H1 (cell line): Measurements from ENCODE around the gene GRIK4. TPM values are rescaled to one million over a fixed set of nuclear protein-coding genes. Genes with fewer than 3 reads are reported as not detected.

Experiments used
- CTCF ChIA-PET: fragments of 300-600 bp; sonication (Branson Sonifier 250); formaldehyde crosslinking; loops from one replicate; lab custom pipeline; 2021; ENCODE audit not compliant: partially characterized antibody; lab: Charles Lee
- POLR2A ChIA-PET: fragments of 300-600 bp; sonication (Branson Sonifier 250); formaldehyde crosslinking; loops from one replicate; lab custom pipeline; 2021; ENCODE audit warnings: inconsistent platforms; ENCODE audit not compliant: partially characterized antibody; lab: Charles Lee
- DNase-seq, 2 experiments: peaks; one replicate each; pipeline versions ENCODE4 v3.0.0 to v3.0.0-alpha.2; 2010 to 2022; ENCODE audit warnings: low spot score in 2 of 2, low read depth in 1 of 2, mixed read lengths in 1 of 2
- FAIRE-seq: peaks from 2 replicates; lab custom pipeline; 2011; peaks lifted over from hg19 to GRCh38; lab: Jason Lieb, UNC
- H2AFZ ChIP-seq: 2 replicates; pipeline ENCODE4 v1.8.1; 2012; ENCODE audit warnings: low read length, inconsistent platforms
- H2AK5ac ChIP-seq: 2 replicates; pipeline ENCODE4 v1.6.1; 2013; ENCODE audit warnings: low read depth, low read length
- H2BK120ac ChIP-seq: replicated peaks from 2 replicates; pipeline ENCODE3; 2013; ENCODE audit warnings: low read depth, low read length, inconsistent platforms
- H2BK12ac ChIP-seq: 2 replicates; pipeline ENCODE4 v1.6.1; 2013; ENCODE audit warnings: low read depth, low read length
- H2BK15ac ChIP-seq: 2 replicates; pipeline ENCODE4 v1.6.1; 2013; ENCODE audit warnings: low read length
- H2BK20ac ChIP-seq: 2 replicates; pipeline ENCODE4 v1.6.1; 2013; ENCODE audit warnings: low read length
- H2BK5ac ChIP-seq: 2 replicates; pipeline ENCODE4 v1.6.1; 2013; ENCODE audit warnings: low read depth, low read length
- H3K14ac ChIP-seq: 2 replicates; pipeline ENCODE4 v1.6.1; 2013; ENCODE audit warnings: inconsistent platforms; ENCODE audit not compliant: insufficient read length
- H3K18ac ChIP-seq: 2 replicates; pipeline ENCODE4 v1.6.1; 2013; ENCODE audit warnings: low read length; ENCODE audit errors: extremely low read depth
- H3K23ac ChIP-seq: 2 replicates; pipeline ENCODE4 v1.6.1; 2013; ENCODE audit warnings: inconsistent platforms; ENCODE audit not compliant: insufficient read length
- H3K23me2 ChIP-seq: 2 replicates; pipeline ENCODE4 v1.6.1; 2013; ENCODE audit warnings: low read depth, low read length
- H3K27ac ChIP-seq: 2 replicates; pipeline ENCODE4 v1.6.1; 2011; ENCODE audit warnings: low read depth, low read length, inconsistent platforms
- H3K27me3 ChIP-seq, 4 experiments: replicated peaks in 1 of 4; 1 replicate in 1 of 4; 2 replicates in 3 of 4; pipeline versions ENCODE4 v1.6.1 to v1.8.1; 2011 to 2013; ENCODE audit warnings: low read length in 3 of 4, mild to moderate bottlenecking in 3 of 4, inconsistent platforms in 2 of 4, mixed read lengths in 2 of 4, moderate library complexity in 1 of 4; ENCODE audit not compliant: control insufficient read depth in 3 of 4, insufficient read depth in 3 of 4; ENCODE audit errors: extremely low read depth in 1 of 4
- H3K36me3 ChIP-seq, 4 experiments: 2 replicates each; pipeline versions ENCODE4 v1.6.1 to v1.8.1; 2011 to 2013; ENCODE audit warnings: mild to moderate bottlenecking in 4 of 4, low read length in 3 of 4, moderate library complexity in 2 of 4, control low read depth in 1 of 4, inconsistent platforms in 1 of 4; ENCODE audit not compliant: insufficient read depth in 4 of 4, control insufficient read depth in 2 of 4
- H3K4ac ChIP-seq: replicated peaks from 2 replicates; pipeline ENCODE3; 2013; ENCODE audit warnings: low read length, low read depth, mixed read lengths, inconsistent platforms; ENCODE audit not compliant: insufficient read length
- H3K4me1 ChIP-seq, 4 experiments: replicated peaks in 1 of 4; 1 replicate in 1 of 4; 2 replicates in 3 of 4; pipeline versions ENCODE4 v1.6.1 to v1.8.1; 2011 to 2013; ENCODE audit warnings: low read length in 3 of 4, inconsistent platforms in 2 of 4, mixed read lengths in 1 of 4; ENCODE audit not compliant: insufficient read depth in 4 of 4, control insufficient read depth in 3 of 4
- H3K4me2 ChIP-seq, 2 experiments: 2 replicates each; pipeline versions ENCODE4 v1.6.1 to v1.8.1; 2011 to 2013; ENCODE audit warnings: low read depth in 2 of 2, low read length in 2 of 2, control low read depth in 1 of 2, inconsistent platforms in 1 of 2, mild to moderate bottlenecking in 1 of 2; ENCODE audit not compliant: insufficient read depth in 1 of 2
- H3K4me3 ChIP-seq, 4 experiments: fragments of 200-600, 300-600 bp in 1 of 4; sonication (generic), shearing (Covaris generic), sonication (Bioruptor Twin) in 1 of 4; 2 replicates each; pipeline versions ENCODE4 v1.5.1 to v1.8.1; 2011 to 2016; ENCODE audit warnings: low read length in 4 of 4, low read depth in 3 of 4, control low read depth in 2 of 4, inconsistent platforms in 2 of 4, mild to moderate bottlenecking in 2 of 4, mixed read lengths in 1 of 4, moderate library complexity in 1 of 4; ENCODE audit not compliant: insufficient read depth in 2 of 4; ENCODE audit errors: extremely low read depth in 1 of 4
- H3K56ac ChIP-seq: replicated peaks from 2 replicates; pipeline ENCODE3; 2013; ENCODE audit warnings: low read depth, mild to moderate bottlenecking, mixed read lengths, low read length, inconsistent platforms; ENCODE audit not compliant: insufficient read length
- H3K79me1 ChIP-seq: 2 replicates; pipeline ENCODE4 v1.6.1; 2013; ENCODE audit warnings: low read depth, low read length, control low read depth
- H3K79me2 ChIP-seq, 2 experiments: 2 replicates each; pipeline versions ENCODE4 v1.6.1 to v1.8.1; 2012 to 2013; ENCODE audit warnings: low read length in 2 of 2, mild to moderate bottlenecking in 2 of 2, inconsistent platforms in 1 of 2; ENCODE audit not compliant: insufficient read depth in 2 of 2, control insufficient read depth in 1 of 2
- H3K9ac ChIP-seq, 4 experiments: replicated peaks in 1 of 4; 1 replicate in 1 of 4; 2 replicates in 3 of 4; pipeline versions ENCODE4 v1.6.1 to v1.8.1; 2011 to 2013; ENCODE audit warnings: low read depth in 3 of 4, low read length in 3 of 4, control low read depth in 2 of 4, mild to moderate bottlenecking in 2 of 4, moderate library complexity in 2 of 4, inconsistent platforms in 1 of 4; ENCODE audit errors: extremely low read depth in 1 of 4
- H3K9me3 ChIP-seq, 2 experiments: 2 replicates each; pipeline versions ENCODE4 v1.6.1 to v1.8.1; 2012 to 2013; ENCODE audit warnings: mild to moderate bottlenecking in 2 of 2, moderate library complexity in 2 of 2, control low read depth in 1 of 2, inconsistent platforms in 1 of 2, low read depth in 1 of 2, low read length in 1 of 2, mixed read lengths in 1 of 2; ENCODE audit not compliant: insufficient read depth in 2 of 2
- H4K20me1 ChIP-seq, 2 experiments: replicated peaks in 1 of 2; 2 replicates each; pipeline versions ENCODE3 to v1.8.1; 2011 to 2013; ENCODE audit warnings: inconsistent platforms in 2 of 2, low read length in 2 of 2, mild to moderate bottlenecking in 1 of 2; ENCODE audit not compliant: insufficient read depth in 2 of 2, control insufficient read depth in 1 of 2
- H4K5ac ChIP-seq: 2 replicates; pipeline ENCODE4 v1.6.1; 2013; ENCODE audit warnings: low read length, low read depth, mixed read lengths, inconsistent platforms; ENCODE audit not compliant: insufficient read length
- H4K8ac ChIP-seq: 2 replicates; pipeline ENCODE4 v1.8.0; 2013; ENCODE audit warnings: mild to moderate bottlenecking, moderate library complexity, low read length, inconsistent platforms; ENCODE audit not compliant: insufficient read depth; ENCODE audit errors: extremely low read depth
- H4K91ac ChIP-seq: replicated peaks from 2 replicates; pipeline ENCODE3; 2013; ENCODE audit warnings: low read length, mixed read lengths, inconsistent platforms; ENCODE audit not compliant: insufficient read length
- BRCA1 ChIP-seq: IDR thresholded peaks from 2 replicates; pipeline ENCODE4 v1.6.1; 2012; ENCODE audit warnings: low read depth, low read length, improper control_type of control experiment
- TEAD4 ChIP-seq: IDR thresholded peaks from 2 replicates; pipeline ENCODE4 v1.6.1; 2012; ENCODE audit warnings: low read depth, low read length, inconsistent platforms, mixed read lengths
- WGBS, 2 experiments: shearing (Covaris generic) in 1 of 2; methylation state at CpG; one replicate each; pipeline versions ENCODE4 v1.1.6 to v1.1.7; 2013 to 2015; ENCODE audit warnings: low lambda C conversion rate in 2 of 2, mixed read lengths in 2 of 2, inconsistent platforms in 1 of 2, low coverage in 1 of 2, missing lambda C conversion rate in 1 of 2; ENCODE audit not compliant: insufficient replicate concordance in 2 of 2, insufficient coverage in 1 of 2, insufficient read length in 1 of 2; ENCODE audit errors: extremely low coverage in 1 of 2, missing lambda C conversion rate in 1 of 2; 5-methylcytosine and 5-hydroxymethylcytosine counted together
- polyA plus RNA-seq, 7 experiments: library from polyadenylated mRNA; depleted of rRNA in 3 of 7; stranded (reverse) in 5 of 7; unstranded in 2 of 7; fragments of >200 nt in 5 of 7; fragments of 200-250 nt in 2 of 7; gene quantifications; 1 replicate in 5 of 7; 2 replicates in 1 of 7; 4 replicates in 1 of 7; pipeline versions ENCODE4 v1.2.1 to v1.2.3, GENCODE V29; 2011 to 2013; ENCODE audit warnings: missing spikeins in 2 of 7, mixed read lengths in 2 of 7
- total RNA-seq: library from RNA; stranded (reverse); fragmentation: NEBNext Ultra II Directional; extraction: Animal tissue kit (Norgen Biotek cat#: 25700); gene quantifications from 2 replicates; pipeline ENCODE4 v1.2.1, GENCODE V29; 2021

GRIK4 gene
- total and polyA plus RNA-seq, 2 of the 8 experiments (the other 6 are each of a cell fraction or from before 2014, with no cell fraction given), result 1.2 to 2.9 TPM

- H3K79me2 ChIP-seq, result peaks cover 5 to 88% of the 10 kb centered on the region in 2 experiments
- no peak overlapping the region for H2BK12ac ChIP-seq
- H3K56ac ChIP-seq, result no peak overlapping the region
- TF ChIP-seq BRCA1 (no peak), TEAD4 (no peak)
- H3K23ac ChIP-seq, result no peak overlapping the region
- H3K14ac ChIP-seq, result no peak overlapping the region
- DNase-seq (no peak), FAIRE-seq (no peak)
- H3K9me3 ChIP-seq, result no peaks in the 10 kb centered on the region
- ChIA-PET CTCF (no interaction called here), POLR2A (no interaction called here)
- no peak overlapping the region for H4K91ac ChIP-seq
- H3K9ac ChIP-seq, result no peak overlapping the region; a peak in 1 of 7 replicates
- H3K4me3 ChIP-seq, result no peak overlapping the region
- H2BK15ac ChIP-seq, result no peak overlapping the region
- H3K23me2 ChIP-seq, result peaks cover 1% of the 10 kb centered on the region
- no peak overlapping the region for H2BK20ac ChIP-seq
- no peak overlapping the region for H2BK120ac ChIP-seq
- no peak overlapping the region for H2AFZ ChIP-seq
- no peak overlapping the region for H4K5ac ChIP-seq
- H3K27ac ChIP-seq, result no peak overlapping the region
- no peaks in the 10 kb centered on the region; a peak in 1 of 8 replicates for H3K36me3 ChIP-seq
- H3K4ac ChIP-seq, result no peak overlapping the region
- H3K79me1 ChIP-seq, result peaks cover 2% of the 10 kb centered on the region
- H3K4me1 ChIP-seq, result peaks cover 0 to 3% (median 2%) of the 10 kb centered on the region in 4 experiments; a peak in 4 of 7 replicates
- no peak overlapping the region for H2BK5ac ChIP-seq
- no peak overlapping the region for H4K8ac ChIP-seq
- H3K18ac ChIP-seq, result no peak overlapping the region
- peaks cover 2 to 3% of the 10 kb centered on the region in 2 experiments for H4K20me1 ChIP-seq
- no peaks in the 10 kb centered on the region for H3K27me3 ChIP-seq
- no peak overlapping the region for H3K4me2 ChIP-seq
- H2AK5ac ChIP-seq, result no peak overlapping the region
- 92% methylated on average over 3 of the region's 3 CpGs; no CpG with 5 or more reads in 1 of the 2 experiments for WGBS, 2 experiments
Observed at GRCh38 chr11:121029813-121030445, 518.4 kb downstream of the GRIK4 start.
